Fibroblast of lung (primary cell): Measurements from ENCODE around the gene CYP2W1. TPM values are rescaled to one million over a fixed set of nuclear protein-coding genes. Genes with fewer than 3 reads are reported as not detected.

Experiments used
- DNase-seq, 2 donors: peaks; one replicate each; pipeline versions ENCODE4 v3.0.0 to v3.0.0-alpha.2; 2010; ENCODE audit warnings: low read depth in 2 of 2
- H2AFZ ChIP-seq: 2 replicates; pipeline ENCODE4 v1.5.1; 2012; ENCODE audit warnings: low read length, control low read depth, inconsistent platforms
- H3K27ac ChIP-seq: 2 replicates; pipeline ENCODE4 v1.5.1; 2011; ENCODE audit warnings: low read length, control low read depth; ENCODE audit not compliant: insufficient read depth
- H3K27me3 ChIP-seq: 2 replicates; pipeline ENCODE4 v1.5.1; 2011; ENCODE audit warnings: mild to moderate bottlenecking, low read length; ENCODE audit not compliant: control insufficient read depth, insufficient read depth
- H3K36me3 ChIP-seq: 2 replicates; pipeline ENCODE4 v1.5.1; 2011; ENCODE audit warnings: low read length; ENCODE audit not compliant: control insufficient read depth, insufficient read depth
- H3K4me1 ChIP-seq: 2 replicates; pipeline ENCODE4 v1.5.1; 2011; ENCODE audit warnings: low read length; ENCODE audit not compliant: control insufficient read depth, insufficient read depth; ENCODE audit errors: extremely low read depth
- H3K4me2 ChIP-seq: 2 replicates; pipeline ENCODE4 v1.5.1; 2011; ENCODE audit warnings: low read length, control low read depth; ENCODE audit not compliant: insufficient read depth; ENCODE audit errors: extremely low read depth
- H3K4me3 ChIP-seq, 4 experiments: fragments of 200-600 bp in 1 of 4; sonication (generic) in 1 of 4; replicated peaks in 1 of 4; 2 replicates each; pipeline ENCODE4 v1.5.1; 2011 to 2016; ENCODE audit warnings: low read length in 4 of 4, low read depth in 3 of 4, mild to moderate bottlenecking in 3 of 4, control low read depth in 2 of 4, inconsistent platforms in 1 of 4, mixed read lengths in 1 of 4; ENCODE audit not compliant: insufficient read depth in 1 of 4; ENCODE audit errors: control extremely low read depth in 1 of 4
- H3K79me2 ChIP-seq: 2 replicates; pipeline ENCODE4 v1.5.1; 2012; ENCODE audit warnings: mild to moderate bottlenecking, low read length, inconsistent platforms; ENCODE audit not compliant: control insufficient read depth, insufficient read depth
- H3K9ac ChIP-seq: 2 replicates; pipeline ENCODE4 v1.5.1; 2011; ENCODE audit warnings: mild to moderate bottlenecking, low read length, control low read depth; ENCODE audit not compliant: insufficient read depth
- H3K9me3 ChIP-seq: 2 replicates; pipeline ENCODE4 v1.5.1; 2012; ENCODE audit warnings: low read depth, low read length; ENCODE audit not compliant: control insufficient read depth, insufficient read depth
- H4K20me1 ChIP-seq: 2 replicates; pipeline ENCODE4 v1.5.1; 2011; ENCODE audit warnings: low read length; ENCODE audit not compliant: control insufficient read depth, insufficient read depth; ENCODE audit errors: extremely low read depth
- CTCF ChIP-seq, 2 donors: IDR thresholded peaks in 1 of 2; conservative IDR thresholded peaks in 1 of 2; 1 replicate in 1 of 2; 2 replicates in 1 of 2; pipeline ENCODE4 v1.5.1; 2011 to 2012; ENCODE audit warnings: low read length in 2 of 2, control low read depth in 1 of 2, inconsistent platforms in 1 of 2, low read depth in 1 of 2, mild to moderate bottlenecking in 1 of 2
- EZH2 ChIP-seq: IDR thresholded peaks from 2 replicates; pipeline ENCODE4 v1.5.1; 2012; ENCODE audit warnings: low read length, control low read depth, mild to moderate bottlenecking; ENCODE audit errors: missing control alignments
- polyA plus RNA-seq, 2 donors: library from polyadenylated mRNA; depleted of rRNA in 1 of 2; stranded (reverse) in 1 of 2; unstranded in 1 of 2; fragments of >200 nt; gene quantifications; 2 replicates each; pipeline ENCODE4 v1.2.1, GENCODE V29; 2011 to 2012; ENCODE audit warnings: missing spikeins in 1 of 2
- total RNA-seq: library from RNA; depleted of rRNA; stranded (reverse); fragments of >200 nt; gene quantifications from 2 replicates; pipeline ENCODE4 v1.2.1, GENCODE V29; 2014

The CYP2W1 gene
- total and polyA plus RNA-seq, 2 donors (not counting 1 experiment from before 2014, with no cell fraction given): not detected

GRCh38 chr7:1011297-1012003 lies 28.5 kb downstream of the CYP2W1 start:
- H3K79me2 ChIP-seq: no peaks in the 10 kb centered on the region
- no peaks in the 10 kb centered on the region for H3K27me3 ChIP-seq
- H3K4me1 ChIP-seq: no peaks in the 10 kb centered on the region
- TF ChIP-seq CTCF (conservative IDR thresholded peaks at IDR 0.05 in 1 of 2, IDR thresholded peaks at IDR 0.05 in 1 of 2; ENCODE audit: low read depth in 1 of 2, low read length in 2 of 2) (no peak), EZH2 (no peak)
- no peak overlapping the region for H3K4me3 ChIP-seq
- H3K4me2 ChIP-seq: no peak overlapping the region
- H3K36me3 ChIP-seq: peaks cover 5% of the 10 kb centered on the region
- no peaks in the 10 kb centered on the region for H3K9me3 ChIP-seq
- no peaks in the 10 kb centered on the region for H4K20me1 ChIP-seq
- no peak for DNase-seq
- H3K9ac ChIP-seq: no peak overlapping the region
- H2AFZ ChIP-seq: no peak overlapping the region
- no peak overlapping the region for H3K27ac ChIP-seq

- H3K4me3 ChIP-seq: no peak overlapping the region
- no peaks in the 10 kb centered on the region for H3K79me2 ChIP-seq
- no peak overlapping the region for H3K9ac ChIP-seq
- DNase-seq: no peak
- peaks cover 5% of the 10 kb centered on the region for H3K36me3 ChIP-seq
- H3K9me3 ChIP-seq: no peaks in the 10 kb centered on the region
- no peak overlapping the region for H3K27ac ChIP-seq
- H3K4me2 ChIP-seq: no peak overlapping the region
- H3K27me3 ChIP-seq: no peaks in the 10 kb centered on the region
- TF ChIP-seq CTCF (conservative IDR thresholded peaks at IDR 0.05 in 1 of 2, IDR thresholded peaks at IDR 0.05 in 1 of 2; ENCODE audit: low read depth in 1 of 2, low read length in 2 of 2) (no peak), EZH2 (no peak)
- H2AFZ ChIP-seq: no peak overlapping the region
- H4K20me1 ChIP-seq: no peaks in the 10 kb centered on the region
- no peaks in the 10 kb centered on the region for H3K4me1 ChIP-seq
Measured at GRCh38 chr7:1012004-1012715, 29.2 kb downstream of the CYP2W1 start.

GRCh38 chr7:1012716-1013095 lies 29.7 kb downstream of the CYP2W1 start:
- no peak overlapping the region for H2AFZ ChIP-seq
- no peaks in the 10 kb centered on the region for H3K4me1 ChIP-seq
- no peak overlapping the region for H3K9ac ChIP-seq
- H3K27ac ChIP-seq: no peak overlapping the region
- no peaks in the 10 kb centered on the region for H3K79me2 ChIP-seq
- TF ChIP-seq CTCF (conservative IDR thresholded peaks at IDR 0.05 in 1 of 2, IDR thresholded peaks at IDR 0.05 in 1 of 2; ENCODE audit: low read depth in 1 of 2, low read length in 2 of 2): no peak
- TF ChIP-seq EZH2: no peak
- H3K27me3 ChIP-seq: no peaks in the 10 kb centered on the region
- DNase-seq: no peak
- no peak overlapping the region for H3K4me3 ChIP-seq
- H3K4me2 ChIP-seq: no peak overlapping the region
- no peaks in the 10 kb centered on the region for H3K9me3 ChIP-seq
- no peaks in the 10 kb centered on the region for H4K20me1 ChIP-seq
- peaks cover 5% of the 10 kb centered on the region for H3K36me3 ChIP-seq
